MM.1S (cell line): Measurements from ENCODE around the gene CPA3.
A peak's percentile ranks its signal among the peaks of the same experiment; 100 is the strongest.

Source experiments
- DNase-seq: peaks from one replicate; pipeline ENCODE4 v3.0.0-alpha.2; 2015
- H2AFZ ChIP-seq: fragments of 300-600 bp; sonication (generic); 2 replicates; pipeline ENCODE4 v1.6.0; 2016; ENCODE audit warnings: antibody characterized with exemption, low read length
- H3F3A ChIP-seq: fragments of 300-600 bp; sonication (generic); 2 replicates; pipeline ENCODE4 v1.6.1; 2016; ENCODE audit warnings: mild to moderate bottlenecking, antibody characterized with exemption, low read length, moderate library complexity, mixed read lengths; ENCODE audit not compliant: insufficient read depth
- H3K27ac ChIP-seq: fragments of 300-600 bp; sonication (generic); 2 replicates; pipeline ENCODE4 v1.5.1; 2016; ENCODE audit warnings: mild to moderate bottlenecking, low read length
- H3K27me3 ChIP-seq: fragments of 300-600 bp; sonication (generic); replicated peaks from 2 replicates; pipeline ENCODE4 v1.6.0; 2016; ENCODE audit warnings: low read length; ENCODE audit not compliant: insufficient read depth
- H3K36me3 ChIP-seq: fragments of 300-600 bp; sonication (generic); replicated peaks from 2 replicates; pipeline ENCODE4 v1.6.1; 2016; ENCODE audit warnings: mild to moderate bottlenecking, low read length, mixed read lengths; ENCODE audit not compliant: insufficient read depth
- H3K4me1 ChIP-seq: fragments of 300-600 bp; sonication (generic); 2 replicates; pipeline ENCODE4 v1.6.1; 2016; ENCODE audit warnings: low read length, mixed read lengths
- H3K4me2 ChIP-seq: fragments of 300-600 bp; sonication (generic); 2 replicates; pipeline ENCODE4 v1.6.0; 2016; ENCODE audit warnings: low read depth, low read length
- H3K4me3 ChIP-seq: fragments of 300-600 bp; sonication (generic); 2 replicates; pipeline ENCODE4 v1.5.1; 2016; ENCODE audit warnings: low read length, mixed read lengths
- H3K79me2 ChIP-seq: fragments of 300-600 bp; sonication (generic); 2 replicates; pipeline ENCODE4 v1.6.1; 2016; ENCODE audit warnings: mixed run types, low read length, mixed read lengths
- H3K9ac ChIP-seq: fragments of 300-600 bp; sonication (generic); 2 replicates; pipeline ENCODE4 v1.6.1; 2016; ENCODE audit warnings: low read length, mixed read lengths
- H3K9me2 ChIP-seq: fragments of 300-600 bp; sonication (generic); replicated peaks from 2 replicates; pipeline ENCODE4 v1.6.1; 2016; ENCODE audit warnings: mild to moderate bottlenecking, low read length, mixed read lengths; ENCODE audit not compliant: insufficient read depth
- H3K9me3 ChIP-seq: fragments of 300-600 bp; sonication (generic); replicated peaks from 2 replicates; pipeline ENCODE4 v1.6.1; 2016; ENCODE audit warnings: mild to moderate bottlenecking, low read length, mixed read lengths; ENCODE audit not compliant: insufficient read depth
- H4K20me1 ChIP-seq: fragments of 300-600 bp; sonication (generic); 2 replicates; pipeline ENCODE4 v1.6.1; 2016; ENCODE audit warnings: mild to moderate bottlenecking, low read length, moderate library complexity, mixed read lengths; ENCODE audit not compliant: insufficient read depth
- CTCF ChIP-seq: fragments of 300-600 bp; sonication (generic); IDR thresholded peaks from 2 replicates; pipeline ENCODE4 v1.5.1; 2016; ENCODE audit warnings: antibody characterized with exemption, low read length, mixed read lengths
- EZH2 ChIP-seq: fragments of 300-600 bp; sonication (generic); optimal IDR thresholded peaks from 2 replicates; pipeline ENCODE3; 2017; ENCODE audit warnings: low read depth, mild to moderate bottlenecking, antibody characterized with exemption, low read length, mixed read lengths
- EZH2phosphoT487 ChIP-seq: fragments of 300-600 bp; sonication (generic); IDR thresholded peaks from 2 replicates; pipeline ENCODE4 v1.6.1; 2018; ENCODE audit warnings: antibody characterized with exemption, low read length

Gene CPA3

DNA sequence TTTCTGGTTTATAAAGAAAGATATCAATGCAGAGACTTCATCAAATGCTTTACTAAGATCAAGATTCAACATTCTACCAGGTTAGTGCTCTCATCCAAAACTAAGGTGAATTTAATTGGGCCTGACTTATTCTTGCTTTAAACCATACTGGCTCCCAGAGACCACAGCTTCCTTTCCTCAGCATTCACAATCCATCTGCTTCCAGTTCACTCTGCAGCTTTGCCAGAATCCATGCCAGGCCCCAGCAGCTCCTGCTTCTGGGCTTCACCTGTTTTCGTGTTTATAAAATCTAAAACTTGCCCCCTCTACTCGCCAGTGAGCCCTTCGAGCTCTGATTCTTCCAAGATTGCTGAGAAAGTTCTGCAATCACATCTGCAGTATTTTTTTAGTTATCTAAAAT, 35.2 kb upstream of the CPA3 start:
- no peak overlapping the region for H2AFZ ChIP-seq
- H3K79me2 ChIP-seq, result no peaks in the 10 kb centered on the region
- H3K4me3 ChIP-seq, result no peak overlapping the region
- no peak overlapping the region for H3K27ac ChIP-seq
- TF ChIP-seq EZH2phosphoT487 (no peak), CTCF (no peak), EZH2 (no peak)
- H3K36me3 ChIP-seq, result no peaks in the 10 kb centered on the region
- H3K9me3 ChIP-seq, result no peaks in the 10 kb centered on the region
- no peaks in the 10 kb centered on the region for H3K9me2 ChIP-seq
- no peak overlapping the region for H3K9ac ChIP-seq
- H3F3A ChIP-seq, result no peaks in the 10 kb centered on the region
- no peak for DNase-seq
- no peaks in the 10 kb centered on the region for H4K20me1 ChIP-seq
- H3K4me2 ChIP-seq, result no peak overlapping the region
- no peaks in the 10 kb centered on the region for H3K4me1 ChIP-seq
- no peaks in the 10 kb centered on the region for H3K27me3 ChIP-seq

DNA sequence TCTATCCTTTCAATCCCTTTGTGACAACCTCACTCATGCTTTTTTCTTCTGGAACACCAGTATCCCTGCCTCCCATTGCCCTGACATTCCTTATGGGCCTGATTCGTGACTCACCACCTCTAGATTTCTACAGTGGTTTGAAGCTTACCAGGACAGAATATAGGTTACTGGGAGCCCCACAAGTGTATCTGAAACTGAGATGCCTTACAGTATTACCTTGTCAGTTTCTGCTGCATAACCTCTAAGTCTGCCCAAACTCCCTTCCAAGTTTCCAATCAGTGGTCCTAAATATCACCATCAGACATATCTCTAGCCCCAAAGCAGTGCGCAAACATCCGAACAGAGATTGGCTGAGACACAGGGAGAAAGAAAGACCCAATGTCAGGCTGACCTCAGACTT, 31.9 kb upstream of the CPA3 start:
- Histone ChIP-seq H3K4me2 (no peak overlapping the region), H2AFZ (no peak overlapping the region)
- DNase-seq, result no peak

GRCh38 chr3:148839805-148840204, 25.3 kb upstream of the CPA3 start:
- Histone ChIP-seq H3K27me3 (no peaks in the 10 kb centered on the region), H3K4me1 (peaks cover 36% of the 10 kb centered on the region), H3K9me3 (no peaks in the 10 kb centered on the region), H3K4me2 (peak overlapping the region; percentile 56), H3K36me3 (no peaks in the 10 kb centered on the region), H4K20me1 (no peaks in the 10 kb centered on the region), H3K9me2 (no peaks in the 10 kb centered on the region), H3F3A (peaks cover 10% of the 10 kb centered on the region), H3K79me2 (no peaks in the 10 kb centered on the region), H2AFZ (peak overlapping the region; percentile 69), H3K27ac (peak overlapping the region; percentile 89), H3K9ac (peak overlapping the region; percentile 35; the same call in 1 of the 2 replicates), H3K4me3 (peak overlapping the region; percentile 33)
- TF ChIP-seq EZH2 (no peak), CTCF (no peak), EZH2phosphoT487 (no peak)
- DNase-seq, result peak; percentile 79

More for the DNA sequence above, 31.9 kb upstream of the CPA3 start:
- no peaks in the 10 kb centered on the region for H3K27me3 ChIP-seq
- H3F3A ChIP-seq, result no peaks in the 10 kb centered on the region
- H3K4me1 ChIP-seq, result no peaks in the 10 kb centered on the region
- H3K9me2 ChIP-seq, result no peaks in the 10 kb centered on the region
- H3K36me3 ChIP-seq, result no peaks in the 10 kb centered on the region
- H4K20me1 ChIP-seq, result no peaks in the 10 kb centered on the region
- no peaks in the 10 kb centered on the region for H3K9me3 ChIP-seq
- TF ChIP-seq EZH2, result no peak
- no peak for TF ChIP-seq CTCF
- TF ChIP-seq EZH2phosphoT487, result no peak
- no peak overlapping the region for H3K4me3 ChIP-seq
- H3K79me2 ChIP-seq, result no peaks in the 10 kb centered on the region
- no peak overlapping the region for H3K27ac ChIP-seq
- no peak overlapping the region for H3K9ac ChIP-seq
